H1 (cell line): ENCODE data around the gene KCNH5. TPM values are rescaled to one million over a fixed set of nuclear protein-coding genes. Genes with fewer than 3 reads are reported as not detected.

ENCODE experiments used
- CTCF ChIA-PET: fragments of 300-600 bp; sonication (Branson Sonifier 250); formaldehyde crosslinking; loops from one replicate; lab custom pipeline; 2021; ENCODE audit not compliant: partially characterized antibody; lab: Charles Lee
- POLR2A ChIA-PET: fragments of 300-600 bp; sonication (Branson Sonifier 250); formaldehyde crosslinking; loops from one replicate; lab custom pipeline; 2021; ENCODE audit warnings: inconsistent platforms; ENCODE audit not compliant: partially characterized antibody; lab: Charles Lee
- DNase-seq, 2 experiments: peaks; one replicate each; pipeline versions ENCODE4 v3.0.0 to v3.0.0-alpha.2; 2010 to 2022; ENCODE audit warnings: low spot score in 2 of 2, low read depth in 1 of 2, mixed read lengths in 1 of 2
- FAIRE-seq: peaks from 2 replicates; lab custom pipeline; 2011; peaks lifted over from hg19 to GRCh38; lab: Jason Lieb, UNC
- H2AFZ ChIP-seq: 2 replicates; pipeline ENCODE4 v1.8.1; 2012; ENCODE audit warnings: low read length, inconsistent platforms
- H2AK5ac ChIP-seq: 2 replicates; pipeline ENCODE4 v1.6.1; 2013; ENCODE audit warnings: low read depth, low read length
- H2BK120ac ChIP-seq: replicated peaks from 2 replicates; pipeline ENCODE3; 2013; ENCODE audit warnings: low read depth, low read length, inconsistent platforms
- H2BK12ac ChIP-seq: 2 replicates; pipeline ENCODE4 v1.6.1; 2013; ENCODE audit warnings: low read depth, low read length
- H2BK15ac ChIP-seq: 2 replicates; pipeline ENCODE4 v1.6.1; 2013; ENCODE audit warnings: low read length
- H2BK20ac ChIP-seq: 2 replicates; pipeline ENCODE4 v1.6.1; 2013; ENCODE audit warnings: low read length
- H2BK5ac ChIP-seq: 2 replicates; pipeline ENCODE4 v1.6.1; 2013; ENCODE audit warnings: low read depth, low read length
- H3K14ac ChIP-seq: 2 replicates; pipeline ENCODE4 v1.6.1; 2013; ENCODE audit warnings: inconsistent platforms; ENCODE audit not compliant: insufficient read length
- H3K18ac ChIP-seq: 2 replicates; pipeline ENCODE4 v1.6.1; 2013; ENCODE audit warnings: low read length; ENCODE audit errors: extremely low read depth
- H3K23ac ChIP-seq: 2 replicates; pipeline ENCODE4 v1.6.1; 2013; ENCODE audit warnings: inconsistent platforms; ENCODE audit not compliant: insufficient read length
- H3K23me2 ChIP-seq: 2 replicates; pipeline ENCODE4 v1.6.1; 2013; ENCODE audit warnings: low read depth, low read length
- H3K27ac ChIP-seq: 2 replicates; pipeline ENCODE4 v1.6.1; 2011; ENCODE audit warnings: low read depth, low read length, inconsistent platforms
- H3K27me3 ChIP-seq, 4 experiments: replicated peaks in 1 of 4; 1 replicate in 1 of 4; 2 replicates in 3 of 4; pipeline versions ENCODE4 v1.6.1 to v1.8.1; 2011 to 2013; ENCODE audit warnings: low read length in 3 of 4, mild to moderate bottlenecking in 3 of 4, inconsistent platforms in 2 of 4, mixed read lengths in 2 of 4, moderate library complexity in 1 of 4; ENCODE audit not compliant: control insufficient read depth in 3 of 4, insufficient read depth in 3 of 4; ENCODE audit errors: extremely low read depth in 1 of 4
- H3K36me3 ChIP-seq, 4 experiments: 2 replicates each; pipeline versions ENCODE4 v1.6.1 to v1.8.1; 2011 to 2013; ENCODE audit warnings: mild to moderate bottlenecking in 4 of 4, low read length in 3 of 4, moderate library complexity in 2 of 4, control low read depth in 1 of 4, inconsistent platforms in 1 of 4; ENCODE audit not compliant: insufficient read depth in 4 of 4, control insufficient read depth in 2 of 4
- H3K4ac ChIP-seq: replicated peaks from 2 replicates; pipeline ENCODE3; 2013; ENCODE audit warnings: low read length, low read depth, mixed read lengths, inconsistent platforms; ENCODE audit not compliant: insufficient read length
- H3K4me1 ChIP-seq, 4 experiments: replicated peaks in 1 of 4; 1 replicate in 1 of 4; 2 replicates in 3 of 4; pipeline versions ENCODE4 v1.6.1 to v1.8.1; 2011 to 2013; ENCODE audit warnings: low read length in 3 of 4, inconsistent platforms in 2 of 4, mixed read lengths in 1 of 4; ENCODE audit not compliant: insufficient read depth in 4 of 4, control insufficient read depth in 3 of 4
- H3K4me2 ChIP-seq, 2 experiments: 2 replicates each; pipeline versions ENCODE4 v1.6.1 to v1.8.1; 2011 to 2013; ENCODE audit warnings: low read depth in 2 of 2, low read length in 2 of 2, control low read depth in 1 of 2, inconsistent platforms in 1 of 2, mild to moderate bottlenecking in 1 of 2; ENCODE audit not compliant: insufficient read depth in 1 of 2
- H3K4me3 ChIP-seq, 4 experiments: fragments of 200-600, 300-600 bp in 1 of 4; sonication (generic), shearing (Covaris generic), sonication (Bioruptor Twin) in 1 of 4; 2 replicates each; pipeline versions ENCODE4 v1.5.1 to v1.8.1; 2011 to 2016; ENCODE audit warnings: low read length in 4 of 4, low read depth in 3 of 4, control low read depth in 2 of 4, inconsistent platforms in 2 of 4, mild to moderate bottlenecking in 2 of 4, mixed read lengths in 1 of 4, moderate library complexity in 1 of 4; ENCODE audit not compliant: insufficient read depth in 2 of 4; ENCODE audit errors: extremely low read depth in 1 of 4
- H3K56ac ChIP-seq: replicated peaks from 2 replicates; pipeline ENCODE3; 2013; ENCODE audit warnings: low read depth, mild to moderate bottlenecking, mixed read lengths, low read length, inconsistent platforms; ENCODE audit not compliant: insufficient read length
- H3K79me1 ChIP-seq: 2 replicates; pipeline ENCODE4 v1.6.1; 2013; ENCODE audit warnings: low read depth, low read length, control low read depth
- H3K79me2 ChIP-seq, 2 experiments: 2 replicates each; pipeline versions ENCODE4 v1.6.1 to v1.8.1; 2012 to 2013; ENCODE audit warnings: low read length in 2 of 2, mild to moderate bottlenecking in 2 of 2, inconsistent platforms in 1 of 2; ENCODE audit not compliant: insufficient read depth in 2 of 2, control insufficient read depth in 1 of 2
- H3K9ac ChIP-seq, 4 experiments: replicated peaks in 1 of 4; 1 replicate in 1 of 4; 2 replicates in 3 of 4; pipeline versions ENCODE4 v1.6.1 to v1.8.1; 2011 to 2013; ENCODE audit warnings: low read depth in 3 of 4, low read length in 3 of 4, control low read depth in 2 of 4, mild to moderate bottlenecking in 2 of 4, moderate library complexity in 2 of 4, inconsistent platforms in 1 of 4; ENCODE audit errors: extremely low read depth in 1 of 4
- H3K9me3 ChIP-seq, 2 experiments: 2 replicates each; pipeline versions ENCODE4 v1.6.1 to v1.8.1; 2012 to 2013; ENCODE audit warnings: mild to moderate bottlenecking in 2 of 2, moderate library complexity in 2 of 2, control low read depth in 1 of 2, inconsistent platforms in 1 of 2, low read depth in 1 of 2, low read length in 1 of 2, mixed read lengths in 1 of 2; ENCODE audit not compliant: insufficient read depth in 2 of 2
- H4K20me1 ChIP-seq, 2 experiments: replicated peaks in 1 of 2; 2 replicates each; pipeline versions ENCODE3 to v1.8.1; 2011 to 2013; ENCODE audit warnings: inconsistent platforms in 2 of 2, low read length in 2 of 2, mild to moderate bottlenecking in 1 of 2; ENCODE audit not compliant: insufficient read depth in 2 of 2, control insufficient read depth in 1 of 2
- H4K5ac ChIP-seq: 2 replicates; pipeline ENCODE4 v1.6.1; 2013; ENCODE audit warnings: low read length, low read depth, mixed read lengths, inconsistent platforms; ENCODE audit not compliant: insufficient read length
- H4K8ac ChIP-seq: 2 replicates; pipeline ENCODE4 v1.8.0; 2013; ENCODE audit warnings: mild to moderate bottlenecking, moderate library complexity, low read length, inconsistent platforms; ENCODE audit not compliant: insufficient read depth; ENCODE audit errors: extremely low read depth
- H4K91ac ChIP-seq: replicated peaks from 2 replicates; pipeline ENCODE3; 2013; ENCODE audit warnings: low read length, mixed read lengths, inconsistent platforms; ENCODE audit not compliant: insufficient read length
- BCL11A ChIP-seq, 2 experiments: IDR thresholded peaks; one replicate each; pipeline ENCODE4 v1.6.1; 2011; ENCODE audit warnings: low read depth in 2 of 2, low read length in 2 of 2, mild to moderate bottlenecking in 2 of 2
- HDAC6 ChIP-seq: IDR thresholded peaks from one replicate; pipeline ENCODE4 v1.7.1; 2012; ENCODE audit warnings: low read depth, mild to moderate bottlenecking, inconsistent platforms, low read length, moderate library complexity
- KDM5A ChIP-seq: fragments of 200-600 bp; IDR thresholded peaks from 2 replicates; pipeline ENCODE4 v1.7.1; 2012; ENCODE audit warnings: mild to moderate bottlenecking, low read length, inconsistent platforms, mixed read lengths
- RAD21 ChIP-seq, 2 experiments: IDR thresholded peaks in 1 of 2; conservative IDR thresholded peaks in 1 of 2; 2 replicates each; pipeline ENCODE4 v1.6.1; 2011; ENCODE audit warnings: low read depth in 2 of 2, low read length in 2 of 2, improper control_type of control experiment in 1 of 2, inconsistent platforms in 1 of 2, mild to moderate bottlenecking in 1 of 2, moderate library complexity in 1 of 2
- SIN3A ChIP-seq, 2 experiments: IDR thresholded peaks in 1 of 2; conservative IDR thresholded peaks in 1 of 2; 2 replicates each; pipeline ENCODE4 v1.6.1; 2011 to 2012; ENCODE audit warnings: low read length in 2 of 2, improper control_type of control experiment in 1 of 2, low read depth in 1 of 2, mild to moderate bottlenecking in 1 of 2
- SIX5 ChIP-seq: IDR thresholded peaks from 2 replicates; pipeline ENCODE4 v1.6.1; 2011; ENCODE audit warnings: mild to moderate bottlenecking, low read depth, low read length
- SRF ChIP-seq: IDR thresholded peaks from 2 replicates; pipeline ENCODE4 v1.6.1; 2011; ENCODE audit warnings: mild to moderate bottlenecking, low read depth, low read length, moderate library complexity
- WGBS, 2 experiments: shearing (Covaris generic) in 1 of 2; methylation state at CpG; one replicate each; pipeline versions ENCODE4 v1.1.6 to v1.1.7; 2013 to 2015; ENCODE audit warnings: low lambda C conversion rate in 2 of 2, mixed read lengths in 2 of 2, inconsistent platforms in 1 of 2, low coverage in 1 of 2, missing lambda C conversion rate in 1 of 2; ENCODE audit not compliant: insufficient replicate concordance in 2 of 2, insufficient coverage in 1 of 2, insufficient read length in 1 of 2; ENCODE audit errors: extremely low coverage in 1 of 2, missing lambda C conversion rate in 1 of 2; 5-methylcytosine and 5-hydroxymethylcytosine counted together
- polyA plus RNA-seq, 7 experiments: library from polyadenylated mRNA; depleted of rRNA in 3 of 7; stranded (reverse) in 5 of 7; unstranded in 2 of 7; fragments of >200 nt in 5 of 7; fragments of 200-250 nt in 2 of 7; gene quantifications; 1 replicate in 5 of 7; 2 replicates in 1 of 7; 4 replicates in 1 of 7; pipeline versions ENCODE4 v1.2.1 to v1.2.3, GENCODE V29; 2011 to 2013; ENCODE audit warnings: missing spikeins in 2 of 7, mixed read lengths in 2 of 7
- total RNA-seq: library from RNA; stranded (reverse); fragmentation: NEBNext Ultra II Directional; extraction: Animal tissue kit (Norgen Biotek cat#: 25700); gene quantifications from 2 replicates; pipeline ENCODE4 v1.2.1, GENCODE V29; 2021
- TF ChIP-seq, protein P1 (sequence below), 3 experiments: IDR thresholded peaks; 1 replicate in 2 of 3; 2 replicates in 1 of 3; pipeline versions ENCODE4 v1.5.1 to v1.6.1; 2011; ENCODE audit warnings: low read length in 3 of 3, mild to moderate bottlenecking in 3 of 3, inconsistent platforms in 2 of 3, low read depth in 1 of 3, moderate library complexity in 1 of 3; ENCODE audit not compliant: insufficient read depth in 1 of 3; ENCODE audit errors: control extremely low read depth in 1 of 3
- TF ChIP-seq, protein P2 (sequence below): IDR thresholded peaks from 2 replicates; pipeline ENCODE4 v1.6.1; 2012; ENCODE audit warnings: low read length, inconsistent platforms

The KCNH5 gene
- total and polyA plus RNA-seq, 2 of the 8 experiments (the other 6 are each of a cell fraction or from before 2014, with no cell fraction given), result 0.24 to 0.50 TPM

DNA sequence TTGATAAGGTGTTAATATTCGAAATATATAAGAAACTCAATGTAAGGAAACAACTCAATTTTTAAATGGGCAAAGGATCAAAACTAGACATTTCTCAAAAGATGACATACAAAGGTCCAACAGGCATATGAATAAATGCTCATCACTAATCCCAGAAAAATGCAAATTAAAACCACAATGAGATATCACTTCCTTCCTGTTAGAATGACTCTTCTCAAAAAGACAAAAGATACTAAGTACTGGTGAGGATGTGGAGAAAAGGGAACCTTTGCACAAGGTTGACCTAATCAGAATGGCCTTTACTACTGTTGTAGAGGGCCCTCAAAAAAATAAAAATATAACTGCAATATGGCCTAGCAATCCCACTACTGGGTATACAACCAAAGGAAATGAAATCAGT lies 383.4 kb downstream of the KCNH5 start:
- Histone ChIP-seq H3K4ac (no peak overlapping the region), H3K79me2 (no peaks in the 10 kb centered on the region), H4K20me1 (no peaks in the 10 kb centered on the region), H3K4me3 (no peak overlapping the region), H4K91ac (no peak overlapping the region), H3K27ac (no peak overlapping the region), H3K23ac (no peak overlapping the region), H2BK20ac (no peak overlapping the region), H3K4me1 (peaks cover 0 to 16% (median 11%) of the 10 kb centered on the region in 4 experiments; a peak in 6 of 7 replicates), H3K4me2 (no peak overlapping the region), H3K9me3 (no peaks in the 10 kb centered on the region; a peak in 1 of 4 replicates), H3K9ac (no peak overlapping the region), H3K79me1 (no peaks in the 10 kb centered on the region), H4K8ac (no peak overlapping the region), H2BK120ac (no peak overlapping the region), H3K56ac (no peak overlapping the region), H3K27me3 (no peaks in the 10 kb centered on the region; a peak in 1 of 7 replicates), H2AFZ (no peak overlapping the region), H2BK5ac (no peak overlapping the region), H2AK5ac (no peak overlapping the region), H3K18ac (no peak overlapping the region), H3K23me2 (no peaks in the 10 kb centered on the region), H3K14ac (no peak overlapping the region), H2BK12ac (no peak overlapping the region), H4K5ac (no peak overlapping the region), H2BK15ac (no peak overlapping the region), H3K36me3 (no peaks in the 10 kb centered on the region)
- WGBS, 2 experiments, result 86% methylated on average over 1 of the region's 1 CpG; no CpG with 5 or more reads in 1 of the 2 experiments
- POLR2A ChIA-PET, result no interaction called here
- CTCF ChIA-PET, result no interaction called here
- FAIRE-seq (no peak), DNase-seq (no peak)
- TF ChIP-seq RAD21 (IDR thresholded peaks at IDR 0.05 in 1 of 2, conservative IDR thresholded peaks at IDR 0.05 in 1 of 2; ENCODE audit: low read depth in 2 of 2, low read length in 2 of 2), result no peak
- no peak for TF ChIP-seq HDAC6
- TF ChIP-seq, protein P1, sequence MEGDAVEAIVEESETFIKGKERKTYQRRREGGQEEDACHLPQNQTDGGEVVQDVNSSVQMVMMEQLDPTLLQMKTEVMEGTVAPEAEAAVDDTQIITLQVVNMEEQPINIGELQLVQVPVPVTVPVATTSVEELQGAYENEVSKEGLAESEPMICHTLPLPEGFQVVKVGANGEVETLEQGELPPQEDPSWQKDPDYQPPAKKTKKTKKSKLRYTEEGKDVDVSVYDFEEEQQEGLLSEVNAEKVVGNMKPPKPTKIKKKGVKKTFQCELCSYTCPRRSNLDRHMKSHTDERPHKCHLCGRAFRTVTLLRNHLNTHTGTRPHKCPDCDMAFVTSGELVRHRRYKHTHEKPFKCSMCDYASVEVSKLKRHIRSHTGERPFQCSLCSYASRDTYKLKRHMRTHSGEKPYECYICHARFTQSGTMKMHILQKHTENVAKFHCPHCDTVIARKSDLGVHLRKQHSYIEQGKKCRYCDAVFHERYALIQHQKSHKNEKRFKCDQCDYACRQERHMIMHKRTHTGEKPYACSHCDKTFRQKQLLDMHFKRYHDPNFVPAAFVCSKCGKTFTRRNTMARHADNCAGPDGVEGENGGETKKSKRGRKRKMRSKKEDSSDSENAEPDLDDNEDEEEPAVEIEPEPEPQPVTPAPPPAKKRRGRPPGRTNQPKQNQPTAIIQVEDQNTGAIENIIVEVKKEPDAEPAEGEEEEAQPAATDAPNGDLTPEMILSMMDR (IDR thresholded peaks at IDR 0.05; ENCODE audit: control extremely low read depth in 1 of 3, insufficient read depth in 1 of 3, low read depth in 1 of 3, low read length in 3 of 3), result no peak
- no peak for TF ChIP-seq SIN3A (conservative IDR thresholded peaks at IDR 0.05 in 1 of 2, IDR thresholded peaks at IDR 0.05 in 1 of 2; ENCODE audit: low read depth in 1 of 2, low read length in 2 of 2)
- TF ChIP-seq KDM5A, result no peak
- no peak for TF ChIP-seq BCL11A (IDR thresholded peaks at IDR 0.05; ENCODE audit: low read depth in 2 of 2, low read length in 2 of 2)
- TF ChIP-seq, protein P2, sequence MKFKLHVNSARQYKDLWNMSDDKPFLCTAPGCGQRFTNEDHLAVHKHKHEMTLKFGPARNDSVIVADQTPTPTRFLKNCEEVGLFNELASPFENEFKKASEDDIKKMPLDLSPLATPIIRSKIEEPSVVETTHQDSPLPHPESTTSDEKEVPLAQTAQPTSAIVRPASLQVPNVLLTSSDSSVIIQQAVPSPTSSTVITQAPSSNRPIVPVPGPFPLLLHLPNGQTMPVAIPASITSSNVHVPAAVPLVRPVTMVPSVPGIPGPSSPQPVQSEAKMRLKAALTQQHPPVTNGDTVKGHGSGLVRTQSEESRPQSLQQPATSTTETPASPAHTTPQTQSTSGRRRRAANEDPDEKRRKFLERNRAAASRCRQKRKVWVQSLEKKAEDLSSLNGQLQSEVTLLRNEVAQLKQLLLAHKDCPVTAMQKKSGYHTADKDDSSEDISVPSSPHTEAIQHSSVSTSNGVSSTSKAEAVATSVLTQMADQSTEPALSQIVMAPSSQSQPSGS, result no peak
- TF ChIP-seq SRF, result no peak
- no peak for TF ChIP-seq SIX5
